ENCODE results near the gene PSD2. TPM values are rescaled to one million over a fixed set of nuclear protein-coding genes. Genes with fewer than 3 reads are reported as not detected.

PSD2 gene
- total and polyA plus RNA-seq, 8 donors: 0.06 to 2.5 (median 1.7) TPM; not detected in 1

- Histone ChIP-seq H3K4me3 (no peak overlapping the region), H3K27ac (no peak overlapping the region), H3K36me3 (no peaks in the 10 kb centered on the region), H3K4me1 (peaks cover 4 to 10% of the 10 kb centered on the region in 2 donors), H3K9me3 (no peaks in the 10 kb centered on the region), H3K27me3 (no peaks in the 10 kb centered on the region)
- ATAC-seq (no peak), DNase-seq (peak in 1 of 4 donors; percentile 15)
- intact Hi-C loops (cut with DNase I): no loop called here
- no peak for TF ChIP-seq CTCF (IDR thresholded peaks at IDR 0.05)
Observed at GRCh38 chr5:139859013-139859412, 63.4 kb downstream of the PSD2 start.

GRCh38 chr5:139861021-139861888, 65.6 kb downstream of the PSD2 start:
- DNase-seq (peak in 1 of 4 donors; percentile 25), ATAC-seq (no peak)
- H3K4me1 ChIP-seq: peaks cover 4 to 11% of the 10 kb centered on the region in 2 donors
- intact Hi-C loops (cut with DNase I): loop anchor here in 1 of 2 donors (5.0 to 10.0 kb wide), 2 partner anchors 74 to 104 kb away; no protein-coding TSS in a partner anchor
- H3K27ac ChIP-seq: no peak overlapping the region
- TF ChIP-seq CTCF (IDR thresholded peaks at IDR 0.05): no peak
- H3K27me3 ChIP-seq: no peaks in the 10 kb centered on the region
- no peaks in the 10 kb centered on the region for H3K9me3 ChIP-seq
- H3K36me3 ChIP-seq: no peaks in the 10 kb centered on the region
- no peak overlapping the region for H3K4me3 ChIP-seq

GRCh38 chr5:139861889-139862207, 66.2 kb downstream of the PSD2 start:
- ATAC-seq (no peak), DNase-seq (no peak)
- Histone ChIP-seq H3K36me3 (no peaks in the 10 kb centered on the region), H3K27ac (no peak overlapping the region), H3K4me1 (peaks cover 4 to 11% of the 10 kb centered on the region in 2 donors), H3K4me3 (no peak overlapping the region), H3K9me3 (no peaks in the 10 kb centered on the region), H3K27me3 (no peaks in the 10 kb centered on the region)
- intact Hi-C loops (cut with DNase I): loop anchor here in 1 of 2 donors (5.0 to 10.0 kb wide), 2 partner anchors 75 to 103 kb away; no protein-coding TSS in a partner anchor
- TF ChIP-seq CTCF (IDR thresholded peaks at IDR 0.05): no peak

- peak in 1 of 4 donors; percentile 25 for DNase-seq
- TF ChIP-seq CTCF (IDR thresholded peaks at IDR 0.05): no peak
- intact Hi-C loops (cut with DNase I): loop anchor here in 1 of 2 donors (5.0 to 10.0 kb wide), 2 partner anchors 75 to 102 kb away; no protein-coding TSS in a partner anchor
- Histone ChIP-seq H3K27ac (no peak overlapping the region), H3K4me3 (no peak overlapping the region), H3K36me3 (no peaks in the 10 kb centered on the region), H3K4me1 (peaks cover 4 to 11% of the 10 kb centered on the region in 2 donors), H3K9me3 (no peaks in the 10 kb centered on the region), H3K27me3 (no peaks in the 10 kb centered on the region)
- ATAC-seq: no peak
Observed at GRCh38 chr5:139862313-139862712, 66.7 kb downstream of the PSD2 start.

GRCh38 chr5:139862803-139863202, 67.2 kb downstream of the PSD2 start:
- ATAC-seq (no peak), DNase-seq (no peak)
- no peaks in the 10 kb centered on the region for H3K36me3 ChIP-seq
- intact Hi-C loops (cut with DNase I): loop anchor here in 1 of 2 donors (5.0 to 10.0 kb wide), 2 partner anchors 76 to 102 kb away; no protein-coding TSS in a partner anchor
- peaks cover 4 to 11% of the 10 kb centered on the region in 2 donors for H3K4me1 ChIP-seq
- no peak for TF ChIP-seq CTCF (IDR thresholded peaks at IDR 0.05)
- no peaks in the 10 kb centered on the region for H3K9me3 ChIP-seq
- H3K27me3 ChIP-seq: no peaks in the 10 kb centered on the region
- no peak overlapping the region for H3K4me3 ChIP-seq
- H3K27ac ChIP-seq: no peak overlapping the region

Data from left lung (tissue), 10 donors.